H54 (cell line): ENCODE measurements around the gene ESRP2.

Experiments
- DNase-seq: peaks from one replicate; pipeline ENCODE4 v3.0.0; 2011; ENCODE audit warnings: low spot score, mixed read lengths; ENCODE audit not compliant: insufficient read length
- FAIRE-seq: peaks from 3 replicates; lab custom pipeline; 2011; peaks lifted over from hg19 to GRCh38; lab: Jason Lieb, UNC
- POLR2A ChIP-seq: IDR thresholded peaks from 2 replicates; pipeline ENCODE4 v1.6.1; 2011; ENCODE audit warnings: low read depth, mild to moderate bottlenecking, low read length

ESRP2 gene

DNA sequence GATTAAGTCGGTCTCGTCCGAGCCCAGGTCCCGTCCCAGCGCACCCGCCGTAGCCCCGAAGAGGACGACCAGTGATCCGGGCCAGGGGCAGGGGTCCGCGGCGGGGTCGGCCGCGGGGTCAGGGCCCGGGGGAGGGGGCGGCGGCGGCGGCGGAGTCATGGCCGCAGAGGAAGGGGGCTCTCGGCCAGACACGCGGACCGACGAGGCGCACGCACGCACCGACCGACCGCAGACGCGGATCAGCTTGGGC lies at the start of gene ESRP2:
Gene ESRP2 (minus strand): TSS at position 241 of the 250 bp plus-strand sequence. CDS start 82 bp downstream, at position 159.
- FAIRE-seq: no peak
- TF ChIP-seq POLR2A: no peak

DNA sequence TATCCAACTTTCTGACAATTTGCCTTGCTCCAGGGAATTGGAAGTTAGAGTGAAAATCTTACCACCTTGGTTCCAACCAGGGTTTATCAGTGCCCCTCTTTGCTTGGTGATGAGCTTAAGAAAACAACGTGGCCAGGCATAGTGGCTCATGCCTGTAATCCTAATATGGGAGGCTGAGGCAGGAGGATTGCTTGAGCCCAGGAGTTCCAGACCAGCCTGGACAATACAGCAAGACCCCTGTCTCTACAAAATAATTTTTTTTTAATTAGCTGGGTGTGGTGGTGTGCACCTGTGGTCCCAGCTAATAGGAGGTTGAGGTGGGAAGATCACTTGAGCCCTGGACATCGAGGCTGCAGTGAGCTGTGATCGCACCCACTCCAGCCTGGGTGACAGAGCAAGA lies 49.8 kb upstream of the ESRP2 start:
- DNase-seq (no peak), FAIRE-seq (no peak)
- TF ChIP-seq POLR2A: no peak

More for the DNA sequence above, at the start of gene ESRP2:
- DNase-seq: no peak

DNA sequence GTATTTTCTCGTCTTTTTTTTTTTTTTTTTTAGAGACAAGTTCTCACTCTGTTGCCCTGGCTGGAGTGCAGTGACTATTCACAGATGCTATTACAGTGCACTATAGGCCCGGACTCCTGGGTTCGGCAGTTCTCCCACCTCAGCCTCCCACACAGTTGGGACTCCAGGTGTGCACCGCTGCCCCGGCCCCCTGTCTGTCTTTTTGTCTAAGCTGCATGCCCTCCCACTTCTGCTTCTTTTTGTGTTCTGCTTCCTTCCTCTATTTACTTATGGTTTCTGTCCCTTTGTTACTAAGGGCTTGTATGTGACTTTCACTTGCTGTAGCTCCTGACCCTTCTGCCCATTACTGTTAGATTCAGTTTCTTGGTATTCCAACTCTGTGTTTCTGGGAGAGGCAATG lies 48.9 kb upstream of the ESRP2 start:
- DNase-seq (no peak), FAIRE-seq (no peak)
- TF ChIP-seq POLR2A: no peak

DNA sequence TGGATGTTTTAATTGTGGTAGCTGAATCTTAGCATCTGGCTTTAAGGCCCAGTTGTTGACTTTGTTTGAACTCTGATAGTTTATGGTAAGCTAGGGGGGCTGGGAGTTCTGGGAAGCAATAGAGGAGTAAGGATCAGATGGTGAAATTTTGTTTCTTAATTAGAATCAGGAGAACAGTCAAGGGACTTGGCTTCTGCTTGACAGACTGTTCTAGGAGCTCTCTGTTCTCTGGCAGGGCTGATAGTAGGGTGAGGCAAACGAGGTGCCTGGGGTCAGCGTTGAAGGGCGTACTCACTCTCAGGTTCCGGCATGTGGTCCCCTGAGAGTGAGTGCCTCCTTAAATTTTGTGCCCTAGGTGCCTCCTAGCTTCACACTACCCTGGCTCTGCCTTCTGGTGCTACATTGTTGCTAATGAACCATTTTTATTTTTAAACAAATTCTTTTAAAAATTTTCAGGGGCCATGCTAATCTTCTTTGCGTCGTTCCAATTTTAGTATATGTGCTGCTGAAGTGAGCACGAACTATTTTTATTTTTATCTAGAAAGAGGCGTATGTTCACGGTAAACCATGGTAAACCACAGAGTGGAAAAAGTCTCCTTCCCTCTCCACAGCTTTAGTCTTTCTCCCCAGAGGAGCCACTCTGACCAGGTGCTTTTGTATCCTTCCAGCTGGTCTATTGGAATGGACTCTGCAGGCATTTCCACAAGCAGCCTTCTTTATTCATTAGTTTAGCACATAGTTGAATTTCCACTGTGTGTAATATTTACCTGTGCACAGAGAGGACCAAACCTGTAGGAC lies 48.1 kb upstream of the ESRP2 start:
- no peak for DNase-seq
- FAIRE-seq: no peak
- no peak for TF ChIP-seq POLR2A

DNA sequence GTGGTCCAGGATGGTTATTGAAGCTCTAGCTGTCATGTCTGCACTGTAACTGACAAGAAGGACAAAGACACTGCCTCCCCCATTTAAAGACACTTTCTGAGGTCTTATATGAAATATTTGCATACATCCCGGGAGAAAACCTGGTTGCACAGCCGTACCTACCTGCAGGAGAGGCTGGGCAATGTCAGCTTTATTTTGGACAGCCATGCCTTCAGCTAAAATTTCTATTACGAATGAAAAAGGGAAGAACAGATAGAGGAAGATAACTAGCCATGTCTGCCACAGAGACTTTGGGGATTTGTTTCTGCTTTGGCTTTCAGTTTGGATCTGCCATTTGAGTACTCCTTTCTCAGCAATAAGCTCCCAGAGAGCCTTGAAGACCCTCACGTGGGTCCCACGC lies 47.4 kb upstream of the ESRP2 start:
- DNase-seq (no peak), FAIRE-seq (no peak)
- no peak for TF ChIP-seq POLR2A

DNA sequence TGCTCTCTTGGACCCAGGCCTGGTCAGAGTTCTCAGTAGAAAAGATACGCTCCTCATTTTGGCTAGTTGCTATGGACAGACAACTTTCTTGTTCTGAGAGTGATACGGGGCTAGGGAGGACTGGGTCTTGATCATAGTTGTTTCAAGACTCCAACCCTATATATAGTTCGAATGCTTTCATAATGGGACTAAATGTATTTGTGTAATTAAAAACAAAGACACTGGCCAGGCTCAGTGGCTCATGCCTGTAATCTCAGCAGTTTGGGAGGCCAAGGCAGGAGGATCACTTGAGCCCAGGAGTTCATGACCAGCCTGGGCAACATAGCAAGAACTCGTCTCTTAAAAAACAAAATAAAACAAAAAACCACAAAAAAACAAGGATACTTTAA lies 46.1 kb upstream of the ESRP2 start:
- FAIRE-seq (no peak), DNase-seq (no peak)
- TF ChIP-seq POLR2A: no peak

DNA sequence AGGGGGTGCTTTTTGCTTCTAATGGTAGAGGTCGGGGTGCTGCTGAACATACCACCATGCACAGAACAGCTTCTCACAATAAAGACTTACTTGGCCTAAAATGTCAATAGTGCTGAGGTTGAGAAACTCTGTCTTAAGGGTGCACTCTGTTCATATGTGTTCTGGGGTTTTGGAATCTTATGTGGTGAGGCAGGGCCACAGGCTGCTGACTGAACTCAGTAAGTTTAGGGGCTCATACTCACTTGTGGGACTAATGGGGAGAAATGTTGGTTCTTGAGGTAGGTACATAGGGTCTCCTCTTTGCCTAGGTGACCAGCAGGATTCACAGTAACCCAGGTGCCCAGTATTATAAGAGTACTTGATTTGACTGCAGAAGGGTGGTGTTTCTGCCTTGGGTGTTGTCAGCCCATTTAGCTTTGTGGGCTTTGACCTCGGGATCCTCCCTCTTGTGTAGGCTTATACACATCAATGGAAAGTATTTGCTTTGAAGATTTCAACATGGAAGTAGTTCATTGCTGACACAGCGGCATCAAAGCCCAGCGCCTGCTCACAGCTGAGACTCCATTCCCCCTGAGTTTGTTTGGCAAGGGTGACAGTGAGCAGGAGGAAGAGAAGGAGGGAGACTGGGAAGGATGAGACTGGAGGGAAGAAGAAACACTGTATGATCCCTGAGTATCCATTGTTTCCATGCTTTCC lies 45.6 kb upstream of the ESRP2 start:
- no peak for TF ChIP-seq POLR2A
- no peak for DNase-seq
- FAIRE-seq: no peak

DNA sequence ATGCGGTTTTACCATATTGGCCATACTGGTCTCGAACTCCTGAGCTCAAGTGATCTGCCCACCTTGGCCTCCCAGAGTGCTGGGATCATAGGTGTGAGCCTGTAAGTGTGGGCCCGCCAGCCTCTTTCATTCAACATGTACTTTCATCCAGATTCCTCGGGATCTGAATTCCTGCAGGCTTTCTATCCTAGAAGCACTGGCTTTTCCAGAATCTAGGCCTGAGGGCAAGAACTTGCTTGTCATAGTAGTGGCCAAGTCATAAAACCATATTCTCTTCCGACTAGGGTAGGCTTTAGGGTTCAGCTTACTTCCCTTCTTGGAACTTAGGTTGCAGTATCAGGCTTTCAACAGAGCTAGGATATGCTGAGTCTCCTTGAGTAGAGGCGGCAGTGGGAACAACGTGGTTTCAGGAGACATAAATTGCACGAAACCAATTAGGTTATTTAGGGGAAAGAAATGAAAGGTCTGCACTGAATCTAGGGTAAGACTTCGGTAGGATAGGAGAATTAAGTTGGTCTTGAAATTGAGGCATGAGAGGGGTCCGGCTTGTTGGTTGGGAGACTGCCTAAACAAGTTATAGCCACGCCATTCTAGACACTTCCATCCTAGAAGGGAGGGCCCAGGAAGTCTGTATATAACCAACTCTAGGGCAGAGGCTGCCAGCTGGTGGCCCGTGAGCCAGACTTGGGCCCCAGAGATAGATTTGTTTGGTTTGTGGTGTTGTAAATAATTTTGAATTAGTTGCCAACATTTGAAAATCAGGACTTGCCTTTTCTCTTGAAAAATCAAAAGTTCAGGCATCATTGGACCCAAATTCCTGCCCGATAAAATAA lies 44.0 kb upstream of the ESRP2 start:
- DNase-seq (no peak), FAIRE-seq (no peak)
- no peak for TF ChIP-seq POLR2A

DNA sequence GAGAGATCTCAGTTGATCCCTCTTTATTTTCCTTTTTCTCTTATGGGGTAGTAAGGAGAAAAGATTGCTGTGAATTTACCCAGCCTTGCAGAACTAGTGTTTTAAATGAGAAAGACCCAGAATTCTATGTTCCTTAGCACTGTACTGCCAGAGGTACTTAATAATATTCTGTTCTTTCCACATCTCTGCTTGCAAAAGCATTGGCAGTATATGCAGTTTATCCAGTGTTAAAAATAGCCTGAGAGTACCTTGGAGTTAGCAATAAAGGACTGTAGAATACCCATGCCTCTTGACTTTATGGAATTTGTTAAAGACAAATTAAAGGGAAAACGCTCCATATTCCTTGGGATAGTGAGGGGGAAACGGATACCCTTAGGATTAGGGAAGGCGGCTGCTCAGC lies 40.3 kb upstream of the ESRP2 start:
- no peak for TF ChIP-seq POLR2A
- no peak for FAIRE-seq
- no peak for DNase-seq

DNA sequence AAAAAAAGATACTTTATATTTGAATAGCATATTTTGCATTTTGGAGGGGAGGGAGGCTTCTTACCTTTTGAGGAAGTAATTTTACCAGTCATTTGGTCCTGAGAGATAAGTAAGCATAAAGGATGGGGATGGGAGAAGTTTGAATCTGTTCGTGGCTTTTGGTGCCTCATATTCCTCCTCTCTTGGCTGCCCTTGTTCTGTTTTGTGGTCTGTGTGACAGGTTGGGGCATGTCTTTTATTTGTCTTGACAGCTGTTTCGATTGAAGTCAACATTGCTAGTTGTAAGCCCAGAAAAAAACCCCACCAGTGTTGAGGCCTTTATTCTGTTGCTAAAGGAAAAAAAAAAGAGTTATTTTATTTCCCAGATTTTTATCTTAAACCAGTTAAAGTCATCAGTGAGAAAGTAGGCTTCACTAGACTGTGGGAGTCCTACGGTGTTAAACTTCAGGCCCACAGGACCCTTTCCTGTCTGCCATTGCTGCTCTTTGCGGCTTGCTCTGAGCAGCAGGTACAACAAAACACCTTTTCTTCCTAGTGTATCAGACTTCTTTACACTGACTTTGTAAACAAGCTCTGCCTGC lies 39.8 kb upstream of the ESRP2 start:
- DNase-seq: no peak
- FAIRE-seq: no peak
- no peak for TF ChIP-seq POLR2A

DNA sequence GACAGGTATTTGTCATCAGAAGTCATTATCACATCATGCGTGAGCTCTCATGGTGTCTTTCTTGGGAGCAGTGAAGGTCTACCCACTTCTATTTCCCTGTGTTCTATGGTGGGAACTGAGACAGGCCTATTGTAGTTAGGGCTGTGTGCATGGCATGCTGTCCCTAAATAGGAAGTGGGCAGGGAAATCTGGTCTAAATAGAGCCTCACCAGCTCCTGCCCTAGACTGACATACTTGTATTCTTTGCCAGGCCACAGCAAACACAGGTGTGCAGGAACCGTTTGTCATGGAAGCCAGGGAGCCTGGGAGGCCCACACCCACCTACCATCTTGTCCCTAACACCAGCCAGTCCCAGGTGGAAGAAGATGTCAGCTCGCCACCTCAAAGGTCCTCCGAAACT lies 38.5 kb upstream of the ESRP2 start:
- FAIRE-seq (no peak), DNase-seq (no peak)
- no peak for TF ChIP-seq POLR2A

DNA sequence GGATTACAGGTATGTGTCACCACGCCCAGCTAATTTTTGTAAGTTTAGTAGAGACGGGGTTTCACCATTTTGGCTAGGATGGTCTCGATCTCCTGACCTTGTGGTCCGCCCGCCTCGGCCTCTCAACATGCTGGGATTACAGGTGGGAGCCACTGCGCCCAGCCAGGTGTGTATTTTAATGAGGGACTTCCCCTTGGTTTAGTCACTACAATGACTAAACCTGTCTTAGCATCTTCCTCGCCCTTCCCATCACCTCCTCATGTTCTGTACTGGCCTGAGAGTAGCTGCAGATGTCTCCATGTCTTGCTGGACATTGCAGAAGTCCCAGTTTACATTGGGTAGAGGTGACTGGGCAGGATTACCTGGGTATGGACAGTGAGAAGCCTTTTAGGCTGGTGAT lies 38.0 kb upstream of the ESRP2 start:
- FAIRE-seq: no peak
- no peak for TF ChIP-seq POLR2A
- DNase-seq: no peak

DNA sequence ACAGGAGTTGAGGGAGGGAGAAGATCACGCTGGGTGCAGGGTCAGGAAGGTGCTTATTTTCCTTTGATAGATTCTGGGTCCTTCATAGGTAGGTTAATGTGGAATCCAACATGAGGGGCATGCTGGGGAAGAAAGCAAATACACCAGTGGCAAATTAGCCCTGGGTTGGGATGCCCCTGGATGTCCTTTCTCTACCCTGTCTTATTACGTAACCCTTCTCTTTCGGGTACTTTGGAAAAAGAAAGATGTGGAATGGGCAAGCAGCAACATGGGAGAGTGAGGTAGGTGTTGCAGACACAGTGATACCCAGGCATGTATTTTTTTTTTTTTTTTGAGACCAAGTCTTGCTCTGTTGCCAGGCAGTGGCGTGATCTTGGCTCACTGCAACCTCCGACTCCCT lies 37.5 kb upstream of the ESRP2 start:
- no peak for TF ChIP-seq POLR2A
- FAIRE-seq (no peak), DNase-seq (no peak)
